Cerebellar nuclear complex (tissue), 1 donor: ENCODE measurements around the gene BCORL1.

Source experiments
- DNase-seq, 2 experiments: peaks; one replicate each; lab custom pipeline; 2025; lab: John Stamatoyannopoulos, UW

Gene BCORL1

GRCh38 chrX:130095249-130096030 is 113.0 kb downstream of the BCORL1 start:
- no peak for DNase-seq

DNA sequence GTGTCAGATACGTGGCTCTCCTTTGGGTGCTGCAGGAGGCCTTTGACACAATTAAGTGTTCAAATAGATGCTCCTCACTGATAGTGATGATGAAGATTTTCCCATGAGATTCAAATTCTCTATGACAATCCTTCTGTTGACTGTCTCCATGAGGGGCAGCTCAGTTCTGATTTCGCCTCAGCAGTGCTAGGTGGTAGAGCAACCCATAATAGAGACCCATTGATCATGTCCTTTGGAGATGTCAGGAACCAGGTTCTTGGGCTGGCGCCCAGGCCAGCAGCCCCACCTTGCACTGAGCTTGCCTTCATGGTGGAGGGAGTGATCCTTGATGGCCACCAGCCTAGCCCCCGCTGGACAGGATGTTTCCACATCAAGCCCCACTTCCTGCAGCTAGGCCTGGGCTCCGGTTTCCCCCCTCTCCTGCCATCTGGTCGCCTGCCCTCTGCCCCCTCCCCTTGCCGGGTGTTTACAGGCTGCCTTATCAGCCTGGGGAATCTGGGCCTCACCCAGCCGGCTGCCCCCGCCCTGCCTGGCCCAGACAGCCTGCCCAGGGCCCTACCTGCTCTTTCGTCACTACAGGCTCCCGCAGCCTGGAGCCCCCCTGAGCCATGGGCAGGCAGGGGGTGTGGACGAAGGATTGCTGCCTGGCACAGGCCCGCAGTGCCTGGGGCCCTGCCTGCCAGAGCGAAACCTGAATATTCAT is 115.2 kb downstream of the BCORL1 start:
- no peak for DNase-seq

GRCh38 chrX:130098210-130098552 is 115.7 kb downstream of the BCORL1 start:
- no peak for DNase-seq

GRCh38 chrX:130100180-130100579 is 117.7 kb downstream of the BCORL1 start:
- DNase-seq: no peak

- DNase-seq: no peak
These were observed 121.2 kb downstream of the BCORL1 start for GRCh38 chrX:130103605-130104004.

GRCh38 chrX:130105244-130105643 is 122.8 kb downstream of the BCORL1 start:
- DNase-seq: no peak

DNA sequence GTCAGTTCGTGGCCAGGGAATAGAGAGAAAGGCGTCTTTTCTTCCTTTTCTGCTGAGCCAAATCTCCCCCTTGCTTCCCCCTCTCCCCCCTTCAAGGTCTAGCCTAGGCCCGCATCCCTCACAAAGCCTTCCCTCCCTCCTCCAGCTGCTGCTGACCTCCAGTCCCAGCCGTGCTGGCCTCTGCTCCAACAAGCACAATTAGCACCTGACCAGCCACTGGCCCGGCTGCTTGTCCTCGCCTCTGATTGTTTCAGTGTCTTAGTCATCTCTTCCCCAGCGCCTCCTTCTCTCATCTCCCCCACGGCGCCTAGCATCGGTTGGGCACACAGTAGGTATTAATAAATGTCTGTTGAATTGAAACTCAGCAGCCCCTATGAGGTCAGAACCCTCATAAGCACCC is 123.6 kb downstream of the BCORL1 start:
- DNase-seq: no peak
